K562 (cell line): ENCODE results near the gene PDIA2. TPM values are rescaled to one million over a fixed set of nuclear protein-coding genes. Genes with fewer than 3 reads are reported as not detected.
A peak's percentile ranks its signal among the peaks of the same experiment; 100 is the strongest.

Experiments
- ATAC-seq: fragments of 200-7000 bp; cut with Tn5 transposase; 3 replicates; pipeline ENCODE4 v1.9.1; 2020; ENCODE audit warnings: moderate library complexity
- BruUV-seq: library from RNA; stranded (reverse); fragments of 400-500 nt; replicated peaks from 2 replicates; lab custom pipeline; 2021; lab: Mats Ljungman, UMichigan
- CTCF ChIA-PET: fragments of 300-600 bp; formaldehyde crosslinking; extraction: SDS; loops from one replicate; lab custom pipeline; 2021; ENCODE audit warnings: low intra/inter-chr PET ratio; lab: Yijun Ruan, JAX
- POLR2A ChIA-PET: fragments of 300-600, 350-650 bp; sonication (Branson Sonifier 250); formaldehyde crosslinking; extraction: SDS; loops from one replicate; lab custom pipeline; 2021; ENCODE audit warnings: antibody characterized with exemption, inconsistent platforms; lab: Yijun Ruan, JAX
- DNase-seq, 4 experiments: peaks; one replicate each; pipeline versions ENCODE4 v3.0.0 to v3.0.0-alpha.2; 2011 to 2018; ENCODE audit warnings: low spot score in 3 of 4, mixed read lengths in 3 of 4; ENCODE audit errors: extremely low read depth in 1 of 4
- FAIRE-seq: peaks from 2 replicates; lab custom pipeline; 2011; peaks lifted over from hg19 to GRCh38; lab: Jason Lieb, UNC
- H2AFZ ChIP-seq: 2 replicates; pipeline ENCODE4 v1.6.0; 2011; ENCODE audit warnings: low read depth, low read length, control low read depth, inconsistent platforms
- H3K27ac ChIP-seq: fragments of 200-600 bp; 3 replicates; pipeline ENCODE4 v1.8.0; 2011; ENCODE audit warnings: low read depth, mild to moderate bottlenecking, control low read depth, inconsistent platforms, low read length, moderate library complexity, mixed read lengths; ENCODE audit errors: extremely low read depth
- H3K27me3 ChIP-seq, 2 experiments: fragments of 300-600 bp in 1 of 2; 2 replicates in 1 of 2; 3 replicates in 1 of 2; pipeline versions ENCODE4 v1.6.0 to v1.8.0; 2011; ENCODE audit warnings: inconsistent platforms in 2 of 2, low read length in 2 of 2, mild to moderate bottlenecking in 1 of 2, mixed read lengths in 1 of 2, moderate library complexity in 1 of 2; ENCODE audit not compliant: control insufficient read depth in 2 of 2, insufficient read depth in 2 of 2
- H3K36me3 ChIP-seq: fragments of 300-600 bp; 3 replicates; pipeline ENCODE4 v1.8.0; 2011; ENCODE audit warnings: mild to moderate bottlenecking, low read length, inconsistent platforms; ENCODE audit not compliant: control insufficient read depth, insufficient read depth
- H3K4me1 ChIP-seq, 2 experiments: fragments of 200-600 bp in 1 of 2; replicated peaks in 1 of 2; 2 replicates in 1 of 2; 3 replicates in 1 of 2; pipeline versions ENCODE4 v1.5.1 to v1.8.0; 2011; ENCODE audit warnings: inconsistent platforms in 2 of 2, low read length in 2 of 2, mild to moderate bottlenecking in 1 of 2, mixed read lengths in 1 of 2, moderate library complexity in 1 of 2; ENCODE audit not compliant: control insufficient read depth in 2 of 2, insufficient read depth in 2 of 2
- H3K4me2 ChIP-seq: 2 replicates; pipeline ENCODE4 v1.6.1; 2011; ENCODE audit warnings: low read length, control low read depth, inconsistent platforms, mixed read lengths; ENCODE audit not compliant: insufficient read depth
- H3K4me3 ChIP-seq: fragments of 200-600 bp; sonication (generic), shearing (Covaris generic); 2 replicates; pipeline ENCODE4 v1.5.1; 2016; ENCODE audit warnings: control low read depth, inconsistent platforms
- H3K79me2 ChIP-seq: fragments of 200-600 bp; 3 replicates; pipeline ENCODE4 v1.8.0; 2011; ENCODE audit warnings: low read length, inconsistent platforms; ENCODE audit not compliant: control insufficient read depth, insufficient read depth
- H3K9ac ChIP-seq, 2 experiments: 2 replicates each; pipeline versions ENCODE4 v1.6.0 to v1.6.1; 2011; ENCODE audit warnings: low read depth in 2 of 2, low read length in 2 of 2, control low read depth in 1 of 2, inconsistent platforms in 1 of 2, mild to moderate bottlenecking in 1 of 2, mixed read lengths in 1 of 2; ENCODE audit not compliant: insufficient read depth in 1 of 2
- H3K9me1 ChIP-seq: one replicate; pipeline ENCODE4 v1.6.0; 2011; ENCODE audit warnings: inconsistent platforms, mild to moderate bottlenecking, low read length, moderate library complexity; ENCODE audit not compliant: control insufficient read depth, insufficient read depth
- H3K9me3 ChIP-seq: replicated peaks from 2 replicates; pipeline ENCODE4 v1.5.1; 2011; ENCODE audit warnings: low read depth, low read length, inconsistent platforms; ENCODE audit not compliant: control insufficient read depth, insufficient read depth
- H4K20me1 ChIP-seq: replicated peaks from 2 replicates; pipeline ENCODE4 v1.6.1; 2011; ENCODE audit warnings: low read length, inconsistent platforms, mixed read lengths; ENCODE audit not compliant: control insufficient read depth, insufficient read depth
- CTCF ChIP-seq, 3 experiments: IDR thresholded peaks in 2 of 3; conservative IDR thresholded peaks in 1 of 3; 2 replicates each; pipeline ENCODE4 v1.5.1; 2011 to 2012; ENCODE audit warnings: low read length in 3 of 3, mild to moderate bottlenecking in 3 of 3, control low read depth in 2 of 3, improper control_type of control experiment in 1 of 3, inconsistent platforms in 1 of 3, low read depth in 1 of 3, mixed read lengths in 1 of 3, moderate library complexity in 1 of 3; ENCODE audit not compliant: insufficient read depth in 2 of 3
- ELK1 ChIP-seq: sonication (generic); formaldehyde crosslinking; IDR thresholded peaks from 2 replicates; pipeline ENCODE4 v1.8.1; 2022; ENCODE audit warnings: missing genetic modification reagents
- GABPA ChIP-seq: fragments of 200-800 bp; sonication (Bioruptor generic); conservative IDR thresholded peaks from 2 replicates; pipeline ENCODE4 v1.6.1; 2016; ENCODE audit warnings: low read depth, missing genetic modification characterization, missing compliant biosample characterization
- WGBS: fragments of 100-300 bp; shearing (Covaris generic); methylation state at CpG from one replicate; pipeline ENCODE4 v1.1.6; 2016; ENCODE audit warnings: low coverage, mixed read lengths; ENCODE audit not compliant: insufficient coverage; ENCODE audit errors: missing lambda C conversion rate; 5-methylcytosine and 5-hydroxymethylcytosine counted together
- in situ Hi-C: fragments of 300-500 bp; cut with MboI; formaldehyde crosslinking; loops from 4 replicates; pipeline ENCODE4 v1.15.0; 2018; ENCODE audit warnings: inconsistent platforms, mixed read lengths
- intact Hi-C: fragments of 100-400 bp; cut with micrococcal nuclease; formaldehyde crosslinking; loops from 2 replicates; pipeline ENCODE4 v1.14.2; 2022
- polyA plus RNA-seq, 8 experiments: library from polyadenylated mRNA; depleted of rRNA in 4 of 8; stranded (reverse) in 5 of 8; unstranded in 3 of 8; fragments of >200 nt; fragmentation: Nextera tagmentation in 2 of 8; fragmentation: Illumina TruSeq in 1 of 8; extraction: Ambion mirVana in 2 of 8; extraction: Trizol in 1 of 8; gene quantifications; 2 replicates each; pipeline versions ENCODE4 v1.2.1 to v1.2.3, GENCODE V29; 2011 to 2014; ENCODE audit warnings: inconsistent platforms in 1 of 8, missing spikeins in 1 of 8
- total RNA-seq, 7 experiments: library from RNA; depleted of rRNA in 6 of 7; stranded (reverse); fragments of >200 nt in 6 of 7; fragmentation: Illumina TruSeq in 2 of 7; extraction: Trizol in 2 of 7; gene quantifications; 2 replicates each; pipeline versions ENCODE4 v1.2.1 to v1.2.3, GENCODE V29; 2011 to 2021; ENCODE audit warnings: low replicate concordance in 1 of 7

The PDIA2 gene
- total and polyA plus RNA-seq, 9 of the 15 experiments (the other 6 are each of a cell fraction or from before 2014, with no cell fraction given) = 0.13 to 0.92 (median 0.23) TPM; not detected in 4

GRCh38 chr16:309476-309875 lies 26.5 kb downstream of the PDIA2 start:
- H3K4me2 ChIP-seq = no peak overlapping the region
- intact Hi-C loops (no loop called here), in situ Hi-C loops (no loop called here)
- CTCF ChIA-PET = no interaction called here
- no peak overlapping the region for H3K4me3 ChIP-seq
- peaks cover 77% of the 10 kb centered on the region; the same call in 2 of the 3 replicates for H3K36me3 ChIP-seq
- DNase-seq (peak in 1 of 4 experiments; percentile 18), FAIRE-seq (no peak), ATAC-seq (peak; percentile 66)
- H3K27ac ChIP-seq = no peak overlapping the region
- no peak overlapping the region for H2AFZ ChIP-seq
- POLR2A ChIA-PET = interaction anchor here (0.7 kb wide), 1 partner anchor 663 kb away, joined by 3 read pairs; no protein-coding TSS in a partner anchor
- H3K9me3 ChIP-seq = no peaks in the 10 kb centered on the region
- TF ChIP-seq GABPA (tag) (no peak), CTCF (IDR thresholded peaks at IDR 0.05 in 2 of 3, conservative IDR thresholded peaks at IDR 0.05 in 1 of 3; ENCODE audit: insufficient read depth in 2 of 3, low read depth in 1 of 3, low read length in 3 of 3) (peak in 1 of 3 experiments; percentile 23; a peak in 1 of 6 replicates)
- TF ChIP-seq, all 486 proteins: peak for 1
- Histone ChIP-seq H3K4me1 (peaks cover 0 to 19% of the 10 kb centered on the region in 2 experiments; a peak in 1 of 5 replicates), H3K9ac (no peak overlapping the region), H3K9me1 (no peaks in the 10 kb centered on the region), H3K79me2 (peaks cover 31% of the 10 kb centered on the region), H4K20me1 (peaks cover 9% of the 10 kb centered on the region), H3K27me3 (no peaks in the 10 kb centered on the region)
- WGBS = 89% methylated on average over 7 of the region's 7 CpGs
- no TSS peak for BruUV-seq

- Histone ChIP-seq H3K9me1 (no peaks in the 10 kb centered on the region), H3K27me3 (no peaks in the 10 kb centered on the region), H3K79me2 (peaks cover 48% of the 10 kb centered on the region), H3K36me3 (peaks cover 71% of the 10 kb centered on the region; the same call in 2 of the 3 replicates), H3K4me3 (no peak overlapping the region), H3K4me2 (no peak overlapping the region), H3K27ac (no peak overlapping the region), H3K4me1 (peaks cover 0 to 17% of the 10 kb centered on the region in 2 experiments; a peak in 2 of 5 replicates), H4K20me1 (peaks cover 13% of the 10 kb centered on the region; the same call in 1 of the 2 replicates), H3K9me3 (no peaks in the 10 kb centered on the region), H3K9ac (no peak overlapping the region), H2AFZ (no peak overlapping the region)
- CTCF ChIA-PET = no interaction called here
- DNase-seq (no peak), ATAC-seq (no peak), FAIRE-seq (no peak)
- no peak for TF ChIP-seq ELK1 (CRISPR knock-in tag)
- intact Hi-C loops = no loop called here
- no TSS peak for BruUV-seq
- WGBS = 93% methylated on average over 12 of the region's 15 CpGs
- in situ Hi-C loops = no loop called here
- POLR2A ChIA-PET = interaction anchor here (1.0 kb wide), 1 partner anchor 17 kb away, joined by 4 read pairs; no protein-coding TSS in a partner anchor
These were observed 28.8 kb downstream of the PDIA2 start for GRCh38 chr16:311725-312124.
